Vagina (tissue), 2 donors: ENCODE measurements around the gene COX14.

ENCODE experiments used
- POLR2A ChIP-seq, 2 donors: fragments of 450-650 bp; IDR thresholded peaks; one replicate each; pipeline ENCODE4 v1.6.1; 2017; ENCODE audit warnings: antibody characterized with exemption in 2 of 2, mild to moderate bottlenecking in 2 of 2, moderate library complexity in 2 of 2
- POLR2AphosphoS5 ChIP-seq, 2 donors: sonication (generic); formaldehyde crosslinking; IDR thresholded peaks; one replicate each; pipeline ENCODE4 v1.9.0; 2017; ENCODE audit warnings: antibody characterized with exemption in 2 of 2, mild to moderate bottlenecking in 2 of 2, low read depth in 1 of 2; ENCODE audit not compliant: insufficient read depth in 1 of 2
- TF ChIP-seq, protein P1 (sequence below), 3 experiments: fragments of 450-650 bp in 2 of 3; fragments of 200-600 bp in 1 of 3; sonication (generic) in 1 of 3; IDR thresholded peaks; one replicate each; pipeline ENCODE4 v1.5.1; 2017 to 2019; ENCODE audit warnings: antibody characterized with exemption in 3 of 3, mild to moderate bottlenecking in 2 of 3, moderate library complexity in 2 of 3

- TF ChIP-seq, protein P1, sequence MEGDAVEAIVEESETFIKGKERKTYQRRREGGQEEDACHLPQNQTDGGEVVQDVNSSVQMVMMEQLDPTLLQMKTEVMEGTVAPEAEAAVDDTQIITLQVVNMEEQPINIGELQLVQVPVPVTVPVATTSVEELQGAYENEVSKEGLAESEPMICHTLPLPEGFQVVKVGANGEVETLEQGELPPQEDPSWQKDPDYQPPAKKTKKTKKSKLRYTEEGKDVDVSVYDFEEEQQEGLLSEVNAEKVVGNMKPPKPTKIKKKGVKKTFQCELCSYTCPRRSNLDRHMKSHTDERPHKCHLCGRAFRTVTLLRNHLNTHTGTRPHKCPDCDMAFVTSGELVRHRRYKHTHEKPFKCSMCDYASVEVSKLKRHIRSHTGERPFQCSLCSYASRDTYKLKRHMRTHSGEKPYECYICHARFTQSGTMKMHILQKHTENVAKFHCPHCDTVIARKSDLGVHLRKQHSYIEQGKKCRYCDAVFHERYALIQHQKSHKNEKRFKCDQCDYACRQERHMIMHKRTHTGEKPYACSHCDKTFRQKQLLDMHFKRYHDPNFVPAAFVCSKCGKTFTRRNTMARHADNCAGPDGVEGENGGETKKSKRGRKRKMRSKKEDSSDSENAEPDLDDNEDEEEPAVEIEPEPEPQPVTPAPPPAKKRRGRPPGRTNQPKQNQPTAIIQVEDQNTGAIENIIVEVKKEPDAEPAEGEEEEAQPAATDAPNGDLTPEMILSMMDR (IDR thresholded peaks at IDR 0.05), result no peak
- TF ChIP-seq POLR2A (IDR thresholded peaks at IDR 0.05) (no peak), POLR2AphosphoS5 (IDR thresholded peaks at IDR 0.05; ENCODE audit: insufficient read depth in 1 of 2, low read depth in 1 of 2) (no peak)
Observed at GRCh38 chr12:50127546-50127945, 15.5 kb downstream of the COX14 start.
